ENCODE results near the gene SMOC2.

- no peak for TF ChIP-seq POLR2A (IDR thresholded peaks at IDR 0.05)
- TF ChIP-seq CTCF (IDR thresholded peaks at IDR 0.05), result no peak
Observed at GRCh38 chr6:168410554-168411011, 30.4 kb upstream of the SMOC2 start.
